GM19467 (cell line): ENCODE data around the gene LST1.
"Not testable (repeated sequence)": the region's sequence is repeated elsewhere in the genome, so short reads cannot be mapped to it uniquely, and the experiment has no call there.

ENCODE experiments used
- ATAC-seq: cut with Tn5 transposase; IDR thresholded peaks from one replicate; pipeline ENCODE4 v1.9.1; 2021; ENCODE audit warnings: mild to moderate bottlenecking, moderate library complexity; ENCODE audit not compliant: unreplicated experiment

The LST1 gene

DNA sequence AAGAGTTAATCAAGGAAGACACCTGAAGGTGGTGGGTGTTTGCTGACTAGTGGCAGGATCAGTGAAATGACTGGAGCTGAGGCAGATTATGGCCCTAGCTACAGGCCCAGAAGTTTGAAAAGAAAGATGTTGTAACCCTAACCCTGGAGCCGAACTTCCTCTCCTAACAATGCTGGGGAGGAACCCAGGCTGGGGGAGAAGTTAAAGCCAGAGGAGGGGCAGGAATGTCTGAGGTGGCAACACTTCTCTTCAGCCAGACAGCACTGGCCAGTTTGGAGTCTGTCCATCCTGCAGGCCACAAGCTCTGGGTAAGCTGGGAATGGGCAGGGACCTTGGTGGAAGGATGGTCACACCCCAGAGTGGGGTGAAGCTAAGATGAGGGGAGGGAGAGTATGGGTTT lies at the start of gene LST1:
TSS of gene LST1 (plus strand) at position 270 of the 400 bp plus-strand sequence. CDS start 1,023 bp downstream, outside the sequence.
- no peak for ATAC-seq

- no peak for ATAC-seq
Observed at GRCh38 chr6:31538805-31539400, 47.2 kb upstream of the LST1 start.

- ATAC-seq, result no peak
Observed at GRCh38 chr6:31540640-31541039, 45.4 kb upstream of the LST1 start.

DNA sequence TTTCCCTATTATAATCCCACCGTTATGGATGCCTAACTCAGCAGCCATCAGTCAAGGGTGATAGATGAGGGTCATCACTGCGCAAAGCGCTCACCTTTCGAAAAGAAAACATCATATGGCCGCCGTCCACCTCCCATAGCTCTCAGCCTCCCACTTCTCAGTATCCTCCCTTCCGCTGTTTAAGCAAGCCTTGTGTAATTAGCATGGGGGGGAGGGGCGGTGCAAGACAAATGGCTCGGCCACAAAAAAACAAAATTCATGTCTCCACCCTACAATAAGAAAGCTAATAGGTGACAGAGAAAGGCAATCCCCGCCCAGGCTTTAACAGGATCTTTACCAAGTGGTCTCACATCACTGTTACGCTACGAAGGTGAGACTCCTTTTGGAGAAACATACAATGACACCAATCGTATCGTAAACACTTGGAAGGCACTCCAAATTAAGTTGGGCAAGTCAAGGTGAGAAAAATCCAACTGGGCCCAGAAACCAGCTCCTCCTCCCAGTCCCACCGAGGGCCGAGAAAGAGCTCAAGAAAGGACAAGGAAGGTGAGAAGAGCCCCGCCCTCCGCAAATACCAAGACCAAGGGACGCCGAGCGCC lies 44.9 kb upstream of the LST1 start:
- peak; percentile 4 for ATAC-seq

DNA sequence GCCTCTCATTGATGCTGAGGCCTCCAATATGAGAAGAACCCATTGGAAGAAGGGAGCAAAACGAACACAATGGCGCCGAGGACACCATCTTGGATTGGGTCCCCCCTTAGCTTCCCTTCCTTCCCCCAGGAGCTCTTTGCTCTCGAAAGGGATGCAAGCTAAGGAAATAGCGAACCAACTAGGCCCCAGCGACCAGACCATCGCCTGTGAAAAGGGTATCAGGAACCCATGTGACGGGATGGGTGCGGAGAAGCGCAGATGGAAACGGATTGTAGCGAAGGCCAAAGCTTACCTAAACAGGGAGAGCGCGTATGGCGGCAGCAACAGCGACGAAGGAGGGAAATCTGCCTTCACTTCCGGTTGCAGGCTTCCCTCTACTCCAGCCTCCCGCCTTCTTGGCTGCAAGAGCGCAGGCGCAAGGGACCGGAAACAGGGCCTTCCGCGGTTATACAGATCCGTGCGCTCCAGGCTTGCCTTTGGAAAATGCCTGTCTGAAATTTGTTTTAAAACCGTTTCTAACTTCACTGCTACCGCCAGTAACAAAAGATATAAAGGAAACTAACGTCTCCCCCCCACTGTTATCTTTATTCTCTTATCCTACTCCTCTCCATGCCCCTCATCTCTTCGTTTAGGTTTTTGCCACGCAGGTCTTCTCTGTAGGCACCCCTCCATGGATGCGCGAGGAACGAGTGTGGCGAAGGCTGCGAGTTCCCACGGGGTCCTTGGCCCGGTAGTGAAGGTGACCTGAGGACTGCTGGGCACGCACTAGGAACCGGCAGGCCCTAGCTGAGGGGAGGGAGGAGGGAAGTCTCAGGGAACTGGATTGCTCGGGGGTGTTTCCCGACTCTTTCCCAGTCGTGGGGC lies 44.2 kb upstream of the LST1 start, which contains the start of gene DDX39B:
TSS of gene DDX39B (minus strand) at position 346 of the 864 bp plus-strand sequence. CDS start 1,471 bp downstream, outside the sequence.
- ATAC-seq, result peak; percentile 51

GRCh38 chr6:31543639-31544038 lies 42.4 kb upstream of the LST1 start:
- no peak for ATAC-seq

DNA sequence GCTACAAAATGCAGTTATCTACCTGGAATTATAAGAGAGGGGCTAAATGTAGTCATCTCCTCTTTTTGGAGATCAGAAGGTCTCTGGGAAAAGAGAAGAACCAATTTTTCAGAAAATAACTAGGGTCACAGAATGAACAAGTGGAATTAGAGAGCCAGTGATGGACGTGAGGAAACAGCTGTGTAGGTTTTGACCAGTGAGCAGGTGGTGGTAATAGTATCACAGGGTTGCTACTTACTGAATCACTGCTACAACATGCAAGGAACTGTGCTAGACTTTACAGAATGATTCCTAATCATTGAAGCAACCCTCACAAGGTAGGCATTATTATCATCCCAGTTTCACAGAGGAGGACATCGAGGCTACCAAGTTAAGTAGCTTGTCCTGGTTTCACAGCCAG lies 41.4 kb upstream of the LST1 start:
- no peak for ATAC-seq

- no peak for ATAC-seq
Observed at GRCh38 chr6:31545291-31545690, 40.8 kb upstream of the LST1 start.

GRCh38 chr6:31546339-31546957 lies 39.6 kb upstream of the LST1 start, which contains the start of gene ATP6V1G2:
ATP6V1G2 (minus strand) TSS chr6:31546608; CDS start chr6:31546559, 49 bp downstream.
- peak; percentile 38 for ATAC-seq

DNA sequence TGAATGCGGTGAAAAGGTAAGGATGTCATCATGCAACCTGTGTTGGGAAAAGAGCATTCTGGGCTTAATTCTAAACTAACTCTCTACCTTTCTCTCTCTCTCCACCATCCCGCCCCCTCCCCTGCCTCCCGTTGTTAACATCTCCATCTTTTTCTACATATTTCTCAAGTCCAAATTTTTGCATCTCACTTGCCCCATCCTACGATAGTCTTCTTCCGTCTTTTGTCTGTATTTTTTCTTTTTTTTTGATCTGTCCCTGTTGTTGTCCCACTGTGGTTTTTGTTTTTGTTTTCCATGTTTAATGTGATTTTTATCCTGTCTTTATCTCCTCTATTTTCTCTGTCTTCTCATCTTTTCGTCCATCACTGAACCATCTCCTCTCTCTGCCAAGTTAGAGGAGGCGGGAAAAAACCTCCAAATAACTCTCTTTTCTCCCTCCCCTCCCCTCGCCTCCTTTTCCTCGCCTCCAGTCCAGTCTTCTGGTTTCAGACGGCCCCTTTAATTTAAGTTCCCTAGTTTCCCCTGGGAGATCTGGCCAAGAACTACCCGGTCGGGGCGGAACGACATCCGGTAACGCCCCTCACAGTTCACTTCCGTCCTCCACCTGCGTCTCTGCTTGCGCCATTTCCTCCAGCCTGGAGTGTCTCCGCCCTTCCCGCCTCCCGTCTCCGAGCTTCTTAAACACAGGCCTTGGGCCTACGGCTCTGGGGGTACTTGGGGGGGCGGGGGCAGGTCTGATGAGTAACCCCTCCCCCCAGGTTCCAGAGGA lies 38.9 kb upstream of the LST1 start, which contains the start of gene NFKBIL1:
TSS of gene NFKBIL1 (plus strand) at position 651 of the 769 bp plus-strand sequence. CDS start at position 738, 87 bp downstream.
- peak; percentile 57 for ATAC-seq

DNA sequence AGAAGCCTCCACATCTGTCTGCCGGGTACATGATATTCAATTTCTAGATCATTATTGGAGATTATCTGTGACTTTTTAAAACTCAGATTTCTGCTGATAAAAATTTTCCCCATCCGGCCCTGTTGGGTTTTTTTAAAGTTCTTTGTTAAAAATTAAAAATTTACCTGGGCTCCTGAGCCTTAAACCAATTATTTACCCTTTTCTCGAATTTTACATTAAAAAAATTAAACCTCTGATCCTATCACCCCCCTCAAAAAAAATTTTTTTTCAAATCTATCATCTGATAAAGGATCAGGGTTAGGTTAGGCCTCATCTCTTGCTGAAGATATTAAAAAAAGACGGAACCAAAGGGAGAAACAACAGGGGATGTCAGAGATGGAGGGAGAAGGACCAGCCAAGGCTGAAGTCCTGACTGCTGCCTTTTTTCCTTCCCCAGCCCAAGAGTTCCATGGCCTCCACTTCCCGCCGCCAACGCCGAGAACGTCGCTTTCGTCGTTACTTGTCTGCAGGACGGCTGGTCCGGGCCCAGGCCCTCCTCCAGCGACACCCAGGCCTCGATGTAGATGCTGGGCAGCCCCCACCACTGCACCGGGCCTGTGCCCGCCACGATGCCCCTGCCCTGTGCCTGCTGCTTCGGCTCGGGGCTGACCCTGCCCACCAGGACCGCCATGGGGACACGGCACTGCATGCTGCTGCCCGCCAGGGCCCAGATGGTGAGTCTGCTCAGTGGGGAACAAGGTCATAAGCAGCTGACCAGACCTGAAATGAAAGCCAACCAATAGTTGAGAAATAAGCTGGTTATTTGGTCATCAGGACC lies 38.1 kb upstream of the LST1 start:
- ATAC-seq, result no peak

GRCh38 chr6:31548544-31548873 lies 37.6 kb upstream of the LST1 start:
- ATAC-seq, result no peak

GRCh38 chr6:31551371-31551770 lies 34.7 kb upstream of the LST1 start:
- ATAC-seq, result not testable (repeated sequence)

GRCh38 chr6:31556307-31556706 lies 29.8 kb upstream of the LST1 start:
- no peak for ATAC-seq

- ATAC-seq, result no peak
Observed at GRCh38 chr6:31557443-31558317, 28.4 kb upstream of the LST1 start.

GRCh38 chr6:31558318-31558625 lies 27.8 kb upstream of the LST1 start:
- no peak for ATAC-seq

DNA sequence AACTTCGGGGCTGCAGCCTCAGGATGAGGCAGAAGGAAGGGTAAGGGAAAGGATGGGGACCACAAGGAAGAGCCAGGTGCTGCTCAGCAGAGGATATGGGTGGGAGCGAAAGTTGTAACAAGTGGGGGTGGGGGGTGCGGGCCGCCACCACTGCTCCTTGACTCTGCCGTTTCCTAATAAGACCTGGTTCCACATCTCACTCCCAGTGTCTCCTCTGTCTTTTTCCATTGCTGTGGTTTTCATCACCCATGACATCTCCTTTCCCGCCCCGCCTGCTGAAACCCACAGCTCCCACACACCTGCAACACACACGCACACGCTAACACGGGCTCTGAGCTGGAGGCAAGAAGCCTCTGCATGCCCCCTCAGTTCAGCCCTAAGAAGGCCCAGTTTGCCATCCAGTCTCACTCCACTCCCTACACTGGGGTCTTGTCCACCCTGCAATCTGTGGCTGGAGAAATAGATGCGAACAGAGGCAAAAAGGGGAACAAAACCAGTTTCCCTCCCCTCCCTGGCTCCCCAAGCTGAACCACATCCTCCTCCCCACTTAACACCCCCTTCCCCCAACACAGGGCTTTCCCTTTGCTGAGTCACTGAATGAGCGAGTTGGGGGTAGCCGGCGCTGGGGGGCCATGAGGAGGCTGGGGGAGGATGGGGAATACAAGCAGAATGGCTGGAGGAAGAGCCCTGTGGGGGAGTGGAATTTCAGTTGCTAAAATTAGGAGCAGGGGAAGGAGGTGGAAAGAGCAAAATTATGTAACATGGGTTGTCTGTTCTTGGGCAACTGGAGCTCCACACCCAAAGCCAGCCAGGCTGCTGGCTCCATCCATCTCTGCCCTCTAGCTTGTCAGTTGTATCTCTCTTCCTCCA lies 27.2 kb upstream of the LST1 start:
- no peak for ATAC-seq

- no peak for ATAC-seq
Observed at GRCh38 chr6:31559606-31559957, 26.5 kb upstream of the LST1 start.
